Pancreas (tissue), 10 donors: ENCODE data around the gene LRMDA. TPM values are rescaled to one million over a fixed set of nuclear protein-coding genes. Genes with fewer than 3 reads are reported as not detected.

Source experiments
- ATAC-seq, 4 donors: fragments of 200-7000 bp; cut with Tn5 transposase; one replicate each; pipeline versions ENCODE4 v1.8.0 to v1.9.1; 2020; ENCODE audit warnings: mild to moderate bottlenecking in 4 of 4, moderate library complexity in 4 of 4
- DNase-seq, 6 donors: peaks; one replicate each; pipeline ENCODE4 v3.0.0-alpha.2; 2020
- FAIRE-seq: peaks from 2 replicates; lab custom pipeline; 2012; peaks lifted over from hg19 to GRCh38; lab: Jason Lieb, UNC
- H3K27ac ChIP-seq, 4 donors: fragments of 200-600 bp; sonication (generic); 1 replicate in 3 of 4; 2 replicates in 1 of 4; pipeline versions ENCODE4 v1.5.0 to v1.8.0; 2020
- H3K27me3 ChIP-seq, 4 donors: fragments of 200-600 bp; one replicate each; pipeline ENCODE4 v1.8.0; 2021
- H3K36me3 ChIP-seq, 3 donors: fragments of 200-600 bp; sonication (generic) in 1 of 3; one replicate each; pipeline versions ENCODE4 v1.5.0 to v1.8.0; 2020 to 2021
- H3K4me1 ChIP-seq, 3 donors: fragments of 200-600 bp; one replicate each; pipeline ENCODE4 v1.8.0; 2021
- H3K4me3 ChIP-seq, 4 donors: fragments of 200-600 bp; sonication (generic) in 2 of 4; one replicate each; pipeline versions ENCODE4 v1.5.0 to v1.8.0; 2020 to 2021
- H3K9me3 ChIP-seq, 4 donors: fragments of 200-600 bp; one replicate each; pipeline ENCODE4 v1.8.0; 2021
- WGBS, 2 donors: extraction: QIAGEN DNeasy Blood & Tissue Kit; methylation state at CpG; one replicate each; pipeline ENCODE4 v1.1.7; 2013; 5-methylcytosine and 5-hydroxymethylcytosine counted together
- intact Hi-C, 3 donors: fragments of 100-400 bp; cut with DNase I; formaldehyde crosslinking; loops; one replicate each; pipeline versions ENCODE4 v1.11.1 to v1.14.2; 2022
- polyA plus RNA-seq, 2 donors: library from polyadenylated mRNA; stranded (reverse); fragments of 200-250 nt; gene quantifications; one replicate each; pipeline ENCODE4 v1.2.3, GENCODE V29; 2013
- total RNA-seq, 6 donors: library from RNA; stranded (reverse); fragmentation: NEBNext Ultra II Directional in 4 of 6; extraction: Animal tissue kit (Norgen Biotek cat#: 25700) in 4 of 6; gene quantifications; one replicate each; pipeline versions ENCODE4 v1.2.1 to v1.2.4, GENCODE V29; 2021 to 2023
- TF ChIP-seq, protein P1 (sequence below), 4 donors: fragments of 200-600 bp; sonication (generic) in 3 of 4; IDR thresholded peaks; one replicate each; pipeline versions ENCODE4 v1.5.0 to v1.8.0; 2021; ENCODE audit warnings: antibody characterized with exemption in 4 of 4
- donor health status: healthy with polysubstance abuse.
- donor health status: DM: no; HTN: no; CAD: no; lungs with moderate emphysema.
- donor health status: DM: no; HTN: no; CAD: no.
- donor health status: control.
- donor health status: control.
- donor health status: Bipolar disorder and iron deficiency.
- donor health status: DM: yes; HTN: yes; CAD: no.
- donor health status: DM: no; HTN: no; CAD: no.
- donor health status: DM: no; HTN: no; CAD: no.
- donor health status: DM: yes; HTN: yes; CAD: no.

The LRMDA gene
- total and polyA plus RNA-seq, 8 donors, result 4.6 to 21.2 (median 13.4) TPM

- intact Hi-C loops, result loop anchor here in 1 of 3 donors (10.0 kb wide), 1 partner anchor 522 kb away; the partner anchor contains the start of gene ZNF503
- 60 to 90% methylated on average over 4 of the region's 4 CpGs for WGBS, 2 donors
- ATAC-seq, result peak in 2 of 4 donors; percentile 83 to 93
- no peaks in the 10 kb centered on the region for H3K36me3 ChIP-seq
- no peak overlapping the region for H3K27ac ChIP-seq
- TF ChIP-seq, protein P1, sequence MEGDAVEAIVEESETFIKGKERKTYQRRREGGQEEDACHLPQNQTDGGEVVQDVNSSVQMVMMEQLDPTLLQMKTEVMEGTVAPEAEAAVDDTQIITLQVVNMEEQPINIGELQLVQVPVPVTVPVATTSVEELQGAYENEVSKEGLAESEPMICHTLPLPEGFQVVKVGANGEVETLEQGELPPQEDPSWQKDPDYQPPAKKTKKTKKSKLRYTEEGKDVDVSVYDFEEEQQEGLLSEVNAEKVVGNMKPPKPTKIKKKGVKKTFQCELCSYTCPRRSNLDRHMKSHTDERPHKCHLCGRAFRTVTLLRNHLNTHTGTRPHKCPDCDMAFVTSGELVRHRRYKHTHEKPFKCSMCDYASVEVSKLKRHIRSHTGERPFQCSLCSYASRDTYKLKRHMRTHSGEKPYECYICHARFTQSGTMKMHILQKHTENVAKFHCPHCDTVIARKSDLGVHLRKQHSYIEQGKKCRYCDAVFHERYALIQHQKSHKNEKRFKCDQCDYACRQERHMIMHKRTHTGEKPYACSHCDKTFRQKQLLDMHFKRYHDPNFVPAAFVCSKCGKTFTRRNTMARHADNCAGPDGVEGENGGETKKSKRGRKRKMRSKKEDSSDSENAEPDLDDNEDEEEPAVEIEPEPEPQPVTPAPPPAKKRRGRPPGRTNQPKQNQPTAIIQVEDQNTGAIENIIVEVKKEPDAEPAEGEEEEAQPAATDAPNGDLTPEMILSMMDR (IDR thresholded peaks at IDR 0.05), result peak in 2 of 4 donors; percentile 24 to 33
- no peaks in the 10 kb centered on the region for H3K27me3 ChIP-seq
- no peaks in the 10 kb centered on the region for H3K9me3 ChIP-seq
- H3K4me3 ChIP-seq, result no peak overlapping the region
- no peak for FAIRE-seq
- no peaks in the 10 kb centered on the region for H3K4me1 ChIP-seq
- peak in 3 of 6 donors; percentile 33 to 66 (median 61) for DNase-seq
These were observed 495.3 kb downstream of the LRMDA start for GRCh38 chr10:75926763-75927162.

DNA sequence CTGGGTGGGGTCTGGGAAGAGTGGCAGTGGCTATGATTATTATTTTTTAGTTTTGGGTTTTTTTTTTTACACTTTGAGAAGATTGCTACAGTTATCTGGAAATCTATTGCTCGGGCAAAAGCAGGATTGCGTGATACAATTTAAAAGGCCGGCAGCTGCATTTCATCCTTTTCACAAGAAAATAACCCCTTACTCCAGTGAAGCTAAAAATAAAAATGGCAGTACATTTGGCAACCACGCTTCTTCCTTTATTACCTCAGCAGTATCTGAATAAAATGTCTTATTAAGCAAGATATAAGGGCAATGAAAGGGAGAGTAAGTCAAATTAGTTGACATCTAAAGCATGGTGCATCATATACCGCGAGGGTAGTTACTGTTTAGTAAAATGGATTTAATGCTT, 496.8 kb downstream of the LRMDA start:
- no peaks in the 10 kb centered on the region for H3K36me3 ChIP-seq
- no peak overlapping the region for H3K27ac ChIP-seq
- no peaks in the 10 kb centered on the region for H3K27me3 ChIP-seq
- DNase-seq (no peak), FAIRE-seq (no peak), ATAC-seq (no peak)
- WGBS, 2 donors, result 95 to 98% methylated on average over 6 of the region's 6 CpGs
- intact Hi-C loops, result loop anchor here in 1 of 3 donors (10.0 kb wide), 1 partner anchor 523 kb away; the partner anchor contains the start of gene ZNF503
- H3K4me3 ChIP-seq, result no peak overlapping the region
- H3K4me1 ChIP-seq, result no peaks in the 10 kb centered on the region
- H3K9me3 ChIP-seq, result no peaks in the 10 kb centered on the region
- TF ChIP-seq, protein P1 (IDR thresholded peaks at IDR 0.05), result no peak

- intact Hi-C loops, result loop anchor here in 1 of 3 donors (10.0 kb wide), 1 partner anchor 525 kb away; the partner anchor contains the start of gene ZNF503
These were observed 498.3 kb downstream of the LRMDA start for GRCh38 chr10:75929630-75930161.

GRCh38 chr10:75932921-75933320, 501.5 kb downstream of the LRMDA start:
- no peak overlapping the region for H3K4me3 ChIP-seq
- TF ChIP-seq, protein P1 (IDR thresholded peaks at IDR 0.05), result no peak
- H3K27ac ChIP-seq, result no peak overlapping the region
- intact Hi-C loops, result no loop called here
- FAIRE-seq, result no peak
- no peaks in the 10 kb centered on the region for H3K9me3 ChIP-seq
- H3K36me3 ChIP-seq, result no peaks in the 10 kb centered on the region
- no peaks in the 10 kb centered on the region for H3K27me3 ChIP-seq
- no peak for DNase-seq
- 90 to 91% methylated on average over 3 of the region's 3 CpGs for WGBS, 2 donors
- ATAC-seq, result no peak
- H3K4me1 ChIP-seq, result no peaks in the 10 kb centered on the region

More at GRCh38 chr10:75929630-75930161, 498.3 kb downstream of the LRMDA start:
- no peaks in the 10 kb centered on the region for H3K9me3 ChIP-seq
- WGBS, 2 donors, result 90 to 91% methylated on average over 2 of the region's 2 CpGs
- no peaks in the 10 kb centered on the region for H3K27me3 ChIP-seq
- H3K27ac ChIP-seq, result no peak overlapping the region
- no peaks in the 10 kb centered on the region for H3K36me3 ChIP-seq
- FAIRE-seq (no peak), DNase-seq (no peak), ATAC-seq (no peak)
- TF ChIP-seq, protein P1 (IDR thresholded peaks at IDR 0.05), result no peak
- no peaks in the 10 kb centered on the region for H3K4me1 ChIP-seq
- no peak overlapping the region for H3K4me3 ChIP-seq

DNA sequence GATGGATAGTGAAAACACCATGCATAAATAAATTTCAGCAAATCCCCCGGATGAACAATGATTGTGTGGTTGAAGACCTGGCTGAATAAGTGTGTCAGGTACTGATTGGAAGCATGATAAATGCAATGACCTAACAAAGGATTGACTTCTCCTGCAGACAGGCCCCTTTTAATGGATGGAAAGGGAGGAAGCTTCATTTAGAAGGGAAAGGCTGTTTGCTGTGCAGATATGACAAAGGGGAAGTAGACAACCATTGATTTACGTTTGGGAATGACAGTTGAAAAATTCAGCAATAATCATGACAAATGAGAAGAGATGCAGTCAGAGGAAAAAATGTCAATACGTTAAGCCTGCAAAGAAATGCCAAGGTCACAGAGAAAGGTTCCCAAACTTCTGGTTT, 503.8 kb downstream of the LRMDA start:
- ATAC-seq (no peak), FAIRE-seq (no peak), DNase-seq (no peak)
- no peaks in the 10 kb centered on the region for H3K27me3 ChIP-seq
- no peaks in the 10 kb centered on the region for H3K4me1 ChIP-seq
- intact Hi-C loops, result no loop called here
- no peaks in the 10 kb centered on the region for H3K9me3 ChIP-seq
- no peaks in the 10 kb centered on the region for H3K36me3 ChIP-seq
- no peak overlapping the region for H3K27ac ChIP-seq
- H3K4me3 ChIP-seq, result no peak overlapping the region
- TF ChIP-seq, protein P1 (IDR thresholded peaks at IDR 0.05), result no peak
- 52 to 53% methylated on average over 3 of the region's 3 CpGs for WGBS, 2 donors
